Measurements from ENCODE around the gene NSMCE3.

GRCh38 chr15:29216955-29217354, 52.7 kb downstream of the NSMCE3 start:
- TF ChIP-seq EZH2 (IDR thresholded peaks at IDR 0.05) = no peak
- no peak for TF ChIP-seq POLR2AphosphoS5 (IDR thresholded peaks at IDR 0.05; ENCODE audit: borderline replicate concordance, low read depth, low read length)
- no peak for TF ChIP-seq FOXP2 (optimal IDR thresholded peaks at IDR 0.05; ENCODE audit: control extremely low read depth, extremely low read length, insufficient read depth)

All from SK-N-MC (cell line).